NCI-H82 (cell line): ENCODE measurements around the gene MAPK7.
"Not testable (repeated sequence)": the region's sequence is repeated elsewhere in the genome, so short reads cannot be mapped to it uniquely, and the experiment has no call there.

ENCODE experiments used
- DNase-seq: peaks from one replicate; lab custom pipeline; 2025; lab: John Stamatoyannopoulos, UW

Gene MAPK7

DNA sequence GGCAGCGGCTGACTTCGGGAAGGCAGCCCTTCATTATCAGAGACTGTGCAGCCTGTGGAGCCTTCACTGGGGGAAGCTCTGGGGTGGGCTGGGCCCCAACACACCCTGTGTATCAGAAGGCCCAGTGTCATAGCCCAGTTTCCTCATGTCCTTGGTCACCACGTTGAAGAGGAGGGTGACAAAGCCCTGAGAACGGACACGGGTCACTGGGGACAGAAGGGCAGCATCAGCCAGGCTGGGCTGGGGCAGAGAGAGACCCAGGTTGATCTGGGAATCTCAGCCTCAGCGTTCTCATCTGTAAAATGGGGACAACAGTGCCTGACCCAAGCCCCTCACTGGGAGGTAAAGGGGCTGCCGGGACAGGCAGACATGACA lies 35.1 kb upstream of the MAPK7 start:
- no peak for DNase-seq

DNA sequence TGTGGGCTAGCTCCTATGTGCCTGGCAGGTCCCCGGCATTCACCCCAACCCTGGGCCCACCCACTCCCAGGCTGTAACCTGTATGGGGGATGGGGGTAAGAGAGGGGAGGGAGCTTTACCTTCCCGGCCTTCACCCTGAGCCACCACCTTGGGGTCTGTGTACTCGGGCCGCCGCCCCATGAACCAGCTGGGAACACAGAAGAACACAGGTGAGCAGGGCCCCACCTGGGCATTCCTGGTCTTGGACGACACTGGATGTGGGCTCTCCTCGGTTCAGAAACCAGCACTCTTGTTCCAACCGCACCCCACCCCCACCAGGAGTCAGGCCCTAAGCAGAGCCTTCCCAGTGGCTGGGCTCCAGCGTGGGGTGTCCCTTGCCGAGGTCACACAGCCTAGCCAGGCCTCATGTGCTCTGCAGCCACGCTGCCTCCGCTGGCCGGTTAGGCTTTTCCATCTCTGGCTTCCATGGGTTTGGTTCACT lies 34.6 kb upstream of the MAPK7 start:
- no peak for DNase-seq

DNA sequence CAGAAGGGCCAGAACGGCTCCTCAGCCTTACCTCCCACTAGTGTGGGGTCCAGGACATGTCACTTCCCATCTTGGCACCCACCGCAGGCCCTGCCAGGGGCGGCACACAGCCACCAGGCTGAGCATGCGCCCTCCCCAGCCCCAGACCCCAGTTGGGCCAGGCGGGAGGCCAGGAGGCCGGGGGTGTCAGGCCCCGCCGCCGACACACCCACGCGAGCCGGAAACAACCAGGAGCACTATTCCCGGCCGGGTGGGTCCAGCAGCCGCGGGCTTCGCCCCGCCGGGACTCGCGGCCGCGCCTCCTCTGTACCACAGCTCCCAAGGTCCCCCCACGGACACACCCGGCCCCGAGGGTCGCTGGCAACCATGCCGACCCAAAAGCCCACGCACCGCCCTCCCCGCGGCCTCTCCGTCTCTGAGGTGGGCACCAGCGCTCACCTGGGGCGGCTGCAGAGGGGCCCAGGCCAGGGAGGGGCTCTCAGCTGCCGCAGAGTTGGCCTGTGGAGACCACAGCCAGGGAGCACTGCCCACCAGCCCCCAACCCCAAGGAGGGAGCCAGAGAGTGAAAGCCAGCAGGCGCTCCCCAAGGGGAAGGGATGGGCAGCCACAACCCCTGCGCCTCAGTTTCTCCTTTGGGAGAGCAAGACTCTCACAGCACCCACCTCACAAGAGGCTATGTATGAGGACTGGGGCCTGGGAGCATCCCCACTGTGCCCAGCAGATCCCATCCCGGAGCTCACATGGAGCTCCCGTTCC lies 33.8 kb upstream of the MAPK7 start:
- DNase-seq = no peak

DNA sequence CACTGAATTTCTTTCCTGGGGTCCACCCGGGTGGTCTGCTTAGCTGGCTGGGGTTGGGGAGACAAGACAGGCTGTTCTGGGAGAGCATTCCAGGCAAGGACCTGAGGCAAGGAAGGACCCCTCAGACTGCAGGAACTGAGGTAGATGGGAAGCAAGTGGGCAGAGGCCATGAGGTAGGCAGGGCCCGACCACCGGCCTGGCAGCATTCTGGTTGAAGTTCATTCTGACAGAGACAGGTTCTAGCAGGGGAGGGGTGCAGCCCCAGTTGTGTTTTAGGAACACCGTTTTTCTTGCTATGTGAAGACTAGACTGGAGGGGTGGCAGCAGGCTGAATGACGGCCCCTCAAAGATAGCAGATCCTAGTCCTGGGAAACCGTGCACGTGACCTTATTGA lies 33.2 kb upstream of the MAPK7 start:
- DNase-seq = no peak

DNA sequence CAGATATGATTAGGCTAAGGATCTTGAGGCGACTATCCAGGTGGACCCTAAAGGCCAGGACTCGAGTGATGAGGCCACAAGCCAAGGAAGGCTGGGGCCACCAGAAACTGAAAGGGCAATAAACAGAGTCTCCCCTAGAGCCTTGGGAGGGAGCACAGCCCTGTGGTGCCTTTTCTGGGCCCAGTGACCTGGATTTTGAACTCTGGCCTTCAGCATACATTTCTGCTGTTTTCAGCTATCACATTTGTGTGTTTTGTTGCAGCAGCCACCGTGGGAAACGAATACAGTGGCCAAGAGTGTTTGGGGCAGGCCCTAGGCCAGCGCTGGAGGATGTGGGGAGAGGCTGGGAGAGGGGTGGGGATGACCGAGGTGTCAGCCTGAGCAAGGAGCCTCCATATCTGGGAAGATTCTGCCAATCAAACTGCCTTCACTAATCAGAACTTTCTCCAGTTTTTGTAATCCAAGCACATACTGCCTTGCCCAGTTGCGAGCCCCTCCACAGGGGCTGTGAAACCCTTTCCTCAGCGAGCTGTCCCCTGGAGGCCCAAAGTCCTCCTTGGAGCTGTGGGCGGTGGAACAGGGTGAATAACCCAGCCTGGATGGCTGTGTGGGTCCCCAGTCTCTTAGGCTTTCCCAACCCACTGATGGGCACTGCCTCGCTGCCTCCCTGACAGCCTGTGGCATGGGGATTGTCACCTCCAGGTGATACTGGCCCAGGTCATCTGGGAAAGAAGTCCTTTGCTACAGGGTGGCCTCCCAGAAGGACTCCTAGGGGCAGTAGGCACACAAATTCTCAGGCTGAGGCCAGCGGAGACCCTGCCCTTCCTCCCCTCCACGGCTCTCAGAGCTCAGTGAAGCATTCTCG lies 32.6 kb upstream of the MAPK7 start:
- no peak for DNase-seq

DNA sequence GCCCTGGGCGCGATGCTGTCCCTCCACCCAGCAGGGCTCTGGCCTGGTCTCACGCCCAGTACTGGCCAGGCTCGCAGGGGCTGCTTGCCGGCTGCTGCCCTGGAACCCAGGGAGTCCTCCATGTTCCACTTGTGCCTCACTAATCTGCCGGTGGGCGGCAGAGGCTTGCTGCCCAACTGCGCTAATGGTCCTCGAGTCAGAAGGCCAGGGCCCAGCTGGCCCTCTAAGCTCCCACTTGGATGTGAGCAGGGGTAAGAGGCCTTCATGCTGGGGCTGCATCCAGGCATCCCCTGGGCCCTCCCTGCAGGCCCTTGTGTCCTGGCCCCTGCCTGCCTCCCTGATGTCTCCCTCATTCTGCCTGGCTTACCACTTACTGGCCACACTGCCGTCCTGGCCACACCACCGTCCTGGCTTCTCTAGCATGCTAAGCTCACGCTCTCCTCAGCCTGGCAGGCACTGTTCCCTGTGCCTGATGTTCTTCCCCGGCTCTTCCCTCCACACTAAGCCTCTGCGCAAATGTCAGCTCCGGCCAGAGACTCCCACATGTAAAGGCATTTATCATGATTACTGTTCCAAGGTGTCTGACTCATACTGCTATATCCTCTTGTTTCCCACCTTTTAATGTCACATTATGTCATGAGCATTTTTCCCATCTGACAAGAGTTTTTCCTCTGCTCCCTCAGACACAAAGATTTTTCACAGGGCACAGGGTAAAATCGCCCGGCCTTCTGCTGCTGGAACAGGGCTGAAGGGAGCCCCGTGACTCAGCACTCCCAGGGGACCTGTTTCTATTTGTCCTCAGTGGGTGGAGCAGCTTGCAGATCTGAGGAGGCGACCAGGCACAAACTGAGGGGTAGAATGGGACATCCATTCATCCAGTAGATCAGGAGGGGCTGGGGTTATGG lies 31.7 kb upstream of the MAPK7 start:
- peak; percentile 94 for DNase-seq

DNA sequence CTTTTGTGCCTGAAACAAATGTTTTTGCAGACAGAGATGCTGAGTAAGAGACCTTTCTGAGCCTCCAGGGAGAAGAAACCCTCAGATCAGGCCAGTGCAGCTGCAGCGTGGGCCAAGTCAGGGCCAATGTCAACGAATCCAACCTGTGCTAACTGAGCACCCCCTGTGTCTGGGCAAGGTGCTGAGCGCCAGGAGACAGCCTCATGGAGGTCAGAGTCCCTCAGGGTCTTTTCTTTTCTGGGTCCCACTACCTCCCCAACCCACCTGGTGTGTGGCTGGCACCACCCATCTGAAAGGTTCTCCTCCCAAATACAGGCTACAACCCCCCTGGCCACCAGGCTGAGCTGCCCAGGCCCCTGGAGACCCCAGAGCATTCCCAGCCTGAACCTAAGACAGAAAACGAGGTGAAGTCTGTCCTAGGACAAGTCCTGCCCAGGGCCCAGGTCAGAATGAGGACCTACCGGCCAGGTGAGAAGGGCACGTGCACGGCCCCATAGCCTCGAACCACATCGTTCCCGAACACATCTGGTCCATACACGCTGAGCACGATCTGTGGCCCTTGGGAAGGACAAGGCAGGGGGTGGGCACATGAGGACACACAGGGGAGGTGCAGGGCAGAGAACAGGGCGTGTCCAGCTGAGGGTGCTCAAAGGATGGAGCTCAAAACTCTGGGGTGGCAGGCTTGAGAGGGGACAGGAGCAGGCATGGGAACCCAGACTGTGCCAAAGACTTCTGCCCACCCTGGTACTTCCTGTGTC lies 30.8 kb upstream of the MAPK7 start:
- DNase-seq = no peak

DNA sequence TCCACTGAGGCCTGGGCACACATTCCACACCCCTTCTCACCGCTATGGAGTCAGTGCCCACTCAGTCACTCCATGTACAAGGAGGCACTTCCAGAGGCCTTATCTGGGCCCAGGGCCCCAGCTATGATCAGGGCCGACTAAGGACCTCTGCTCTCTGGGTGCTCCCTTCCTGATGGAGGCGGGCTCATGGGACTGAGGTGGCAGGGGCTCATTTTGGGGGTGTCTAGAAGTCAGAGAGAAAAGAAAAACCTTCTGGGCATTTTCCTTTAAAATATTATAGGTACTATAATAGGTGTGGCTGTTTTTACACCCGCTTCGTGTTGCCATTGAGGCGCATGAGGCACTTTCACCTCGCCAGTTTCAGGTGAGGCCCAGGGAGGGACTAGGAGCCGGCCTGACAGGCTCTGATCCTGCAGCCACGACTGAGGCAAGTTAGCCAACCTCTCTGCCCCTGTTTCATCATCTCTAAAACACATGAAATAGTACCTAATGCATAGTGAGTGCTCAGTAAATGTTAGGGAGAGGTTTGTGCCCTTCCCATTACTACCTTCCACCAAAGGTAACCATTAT lies 30.1 kb upstream of the MAPK7 start:
- DNase-seq = no peak

DNA sequence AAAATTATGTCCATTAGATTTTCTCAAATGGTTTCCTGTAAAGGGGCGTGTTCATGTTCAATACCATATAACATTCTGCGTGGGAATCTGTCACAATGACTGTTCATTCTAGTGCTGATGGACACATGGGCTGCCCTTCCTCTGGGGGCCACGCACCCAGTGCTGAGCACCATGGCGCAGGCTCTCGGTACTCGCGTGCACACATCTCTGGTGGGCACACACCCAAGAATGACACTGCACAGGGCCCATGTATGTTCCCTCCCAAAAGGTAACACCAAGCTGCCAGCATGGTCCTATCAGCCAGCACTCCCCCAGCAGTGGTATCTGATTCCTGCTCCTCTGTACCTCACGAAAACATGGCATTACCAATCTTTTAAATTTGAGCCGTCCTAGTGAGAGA lies 29.5 kb upstream of the MAPK7 start:
- no peak for DNase-seq

DNA sequence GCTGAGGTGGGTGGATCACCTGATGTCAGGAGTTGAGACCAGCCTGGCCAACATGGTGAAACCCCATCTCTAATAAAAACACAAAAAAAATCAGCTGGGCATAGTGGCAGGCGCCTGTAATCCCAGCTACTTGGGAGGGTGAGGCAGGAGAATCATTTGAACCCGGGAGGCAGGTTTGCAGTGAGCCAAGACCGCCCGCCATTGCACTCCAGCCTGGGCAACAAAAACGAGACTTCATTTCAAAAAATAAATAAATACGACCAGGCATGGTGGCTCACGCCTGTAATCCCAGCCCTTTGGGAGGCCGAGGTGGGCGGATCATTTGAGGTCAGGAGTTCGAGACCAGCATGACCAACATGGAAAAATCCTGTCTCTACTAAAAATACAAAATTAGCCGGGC lies 24.9 kb upstream of the MAPK7 start:
- not testable (repeated sequence) for DNase-seq

DNA sequence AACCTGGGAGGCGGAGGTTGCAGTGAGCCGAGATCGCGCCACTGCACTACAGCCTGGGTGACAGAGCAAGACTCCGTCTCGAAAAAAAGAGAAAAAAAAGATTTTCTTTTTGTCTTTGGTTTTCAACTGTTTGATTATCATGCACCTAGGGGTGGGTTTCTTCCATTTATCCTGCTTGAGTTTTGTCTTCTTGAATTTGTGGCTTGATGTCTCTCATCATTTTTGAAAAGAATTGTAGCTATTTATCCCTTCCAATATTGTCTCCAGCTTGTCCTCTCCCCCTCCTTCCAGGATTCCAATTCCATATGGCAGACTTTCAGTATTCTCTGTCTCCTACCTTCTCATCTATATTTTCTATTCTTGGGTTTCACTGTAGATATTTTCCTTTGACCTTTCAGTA lies 23.6 kb upstream of the MAPK7 start:
- no peak for DNase-seq

DNA sequence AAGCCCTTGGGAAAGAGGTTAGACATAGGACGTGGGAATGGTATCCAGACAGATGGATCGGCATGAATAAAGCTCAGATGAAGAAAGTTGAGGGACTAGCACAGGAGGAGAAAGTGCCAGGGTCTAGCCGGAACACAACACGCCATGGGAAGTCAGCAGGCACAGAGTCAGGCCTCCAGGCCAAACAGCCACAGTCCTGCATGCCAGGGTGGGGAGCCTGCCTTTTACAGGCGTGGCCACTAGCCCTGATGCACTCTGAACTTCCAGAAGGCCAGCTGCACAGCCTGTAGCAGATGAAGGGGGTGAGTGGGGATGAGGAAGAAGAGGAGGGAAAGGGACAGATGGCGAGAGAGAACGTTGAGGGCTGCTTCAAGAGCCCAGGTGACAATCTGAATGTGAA lies 20.9 kb upstream of the MAPK7 start:
- DNase-seq = no peak

DNA sequence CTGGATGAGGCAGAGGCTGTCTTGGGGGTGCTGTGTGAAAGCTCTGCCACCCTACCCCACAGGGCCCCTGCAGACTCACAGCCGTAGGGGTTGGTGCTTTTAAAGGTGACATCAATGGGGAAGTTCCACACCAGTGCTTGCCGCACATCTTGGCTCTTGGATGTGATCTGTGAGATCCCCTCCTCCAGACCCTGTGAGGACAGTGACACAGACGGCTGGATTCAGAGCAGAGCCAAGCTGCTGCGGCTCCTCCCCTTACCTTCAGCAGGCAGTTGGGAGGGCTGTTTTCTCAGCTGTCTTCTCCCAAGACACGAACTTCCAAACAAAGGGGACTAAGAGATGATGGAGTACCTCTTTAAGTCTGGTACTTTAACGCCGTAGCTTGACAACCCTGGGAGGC lies 20.5 kb upstream of the MAPK7 start:
- DNase-seq = no peak

DNA sequence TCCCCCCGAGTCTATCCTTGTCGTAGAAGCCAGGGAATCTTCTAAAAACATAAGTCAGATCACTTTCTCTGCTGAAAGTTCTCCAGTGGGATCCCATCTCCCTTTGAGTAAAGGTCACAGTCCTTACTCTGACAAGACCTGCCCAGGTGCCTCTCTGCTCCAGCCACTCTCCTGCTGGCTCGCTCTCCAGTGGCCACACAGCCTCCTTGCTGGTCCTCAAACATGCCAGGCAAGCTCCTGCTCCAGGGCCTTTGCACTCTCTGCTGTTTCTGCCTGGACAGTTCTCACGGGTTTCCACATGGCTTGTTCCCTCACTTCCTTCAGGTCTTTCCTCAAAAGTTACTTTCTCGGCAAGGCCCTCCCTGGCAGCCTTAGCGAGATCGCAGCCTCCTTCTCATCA lies 19.1 kb upstream of the MAPK7 start:
- DNase-seq = no peak

DNA sequence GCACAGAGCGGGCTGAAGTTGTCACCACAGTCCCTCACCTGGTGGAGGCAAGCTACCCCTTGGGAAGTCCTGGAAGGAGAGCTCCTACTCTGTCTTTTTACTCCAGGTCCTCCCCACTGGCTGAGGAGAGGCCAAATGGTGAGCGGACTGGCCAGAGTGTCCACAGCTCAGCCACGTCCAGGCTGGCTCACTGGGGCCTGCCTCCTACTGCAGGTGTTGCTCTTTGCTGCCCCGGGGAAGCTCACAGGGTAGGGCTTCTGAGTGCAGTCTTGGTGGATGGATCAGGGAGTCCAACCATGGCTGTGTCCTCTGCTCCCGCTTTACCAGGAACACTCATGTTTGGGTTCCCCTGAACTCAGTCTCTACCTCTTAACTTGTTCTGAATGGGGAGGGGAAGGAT lies 18.4 kb upstream of the MAPK7 start:
- no peak for DNase-seq

DNA sequence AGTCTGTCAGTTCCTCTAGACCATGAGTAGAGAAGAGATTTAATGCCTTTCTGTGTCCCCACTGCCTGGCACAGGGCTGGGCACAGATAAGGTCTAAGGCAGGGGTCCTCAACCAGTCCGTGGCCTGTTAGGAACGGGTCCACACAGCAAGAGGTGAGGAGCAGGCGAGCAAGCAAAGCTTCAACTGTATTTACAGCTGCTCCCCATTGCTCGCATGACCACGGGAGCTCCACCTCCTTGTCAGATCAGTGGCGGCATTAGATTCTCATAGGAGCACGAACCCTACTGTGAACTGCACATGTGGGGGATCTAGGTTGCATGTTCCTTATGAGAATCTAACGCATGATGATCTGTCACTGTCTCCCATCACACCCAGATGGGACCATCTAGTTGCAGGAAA lies 17.5 kb upstream of the MAPK7 start:
- DNase-seq = no peak

DNA sequence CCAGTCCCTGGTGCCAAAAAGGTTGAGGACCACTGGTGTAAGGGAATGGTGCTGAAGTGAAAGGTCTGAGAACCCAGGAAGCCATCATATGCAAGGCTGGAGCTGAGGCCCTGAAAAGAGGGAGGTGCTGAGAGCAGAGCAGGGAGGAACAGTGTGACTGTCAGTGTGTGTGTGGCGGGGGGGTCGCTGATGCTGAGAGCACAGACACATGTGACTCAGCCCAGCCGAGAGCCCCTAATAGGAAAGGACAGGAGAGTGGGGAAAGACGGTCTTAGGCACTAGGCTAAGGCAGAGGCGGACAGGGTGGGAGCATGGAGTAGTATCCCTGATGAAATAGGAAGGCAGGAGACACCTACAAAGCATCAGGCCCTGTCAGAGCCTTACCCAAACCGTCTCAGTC lies 17.0 kb upstream of the MAPK7 start:
- peak; percentile 41 for DNase-seq

DNA sequence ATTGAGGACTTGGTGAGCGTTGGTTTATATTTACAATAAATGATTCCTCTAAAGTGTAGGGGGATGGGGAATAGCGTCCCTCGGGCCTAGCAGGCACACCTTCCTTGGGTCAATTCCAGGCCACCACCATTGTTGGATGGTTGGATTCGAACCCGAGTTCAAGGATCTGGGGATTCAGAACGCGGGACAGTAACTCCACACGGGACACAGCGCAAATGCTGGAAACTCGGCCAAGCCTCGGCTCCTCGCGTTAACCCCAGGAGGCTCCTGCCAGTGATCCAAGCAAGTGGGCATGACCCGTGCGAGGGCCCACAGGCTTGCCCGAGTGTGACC lies 16.4 kb upstream of the MAPK7 start:
- no peak for DNase-seq

DNA sequence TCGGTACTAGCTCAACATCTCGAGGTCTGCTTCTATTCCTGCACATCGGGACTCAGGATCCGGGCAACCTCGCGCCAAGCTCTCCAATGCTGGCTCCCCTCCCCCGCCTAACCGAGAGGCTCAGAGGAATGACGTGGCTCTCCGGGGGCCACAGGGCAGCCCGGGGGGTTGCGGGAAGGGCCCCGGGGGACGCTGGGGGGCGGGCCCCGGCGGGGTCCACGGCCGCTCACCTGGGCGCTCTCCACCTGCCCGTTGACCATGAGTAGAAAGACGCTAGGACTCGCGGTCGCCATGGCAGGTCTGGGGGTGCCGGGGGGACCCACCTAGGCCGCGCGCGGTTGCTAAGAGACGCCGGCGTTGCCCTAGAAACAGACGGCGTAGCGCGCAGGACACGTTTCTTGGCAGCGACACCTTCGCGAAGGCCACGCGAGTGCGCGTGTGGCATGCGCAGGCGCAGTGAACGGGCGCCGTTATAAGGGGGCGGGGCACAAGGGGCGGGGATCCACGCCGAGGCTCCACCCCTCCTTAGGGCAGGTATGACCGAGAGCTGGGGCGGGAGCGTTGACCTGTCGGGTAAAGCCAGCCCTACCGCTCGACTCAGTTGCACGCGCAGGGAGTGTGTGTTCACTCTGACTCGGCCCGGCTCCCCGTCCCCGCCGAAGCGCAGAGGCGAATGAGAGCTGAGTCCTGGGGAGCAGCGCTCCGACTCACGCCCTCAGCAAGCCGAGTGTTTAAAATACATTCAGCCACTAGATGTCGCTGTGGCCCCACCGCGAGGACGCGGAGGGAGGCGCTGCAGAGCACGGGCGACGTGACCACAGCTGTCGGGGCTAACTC lies 15.8 kb upstream of the MAPK7 start, which contains the start of gene B9D1:
Gene B9D1 (minus strand): TSS at position 447 of the 837 bp plus-strand sequence. CDS start 154 bp downstream, at position 293.
- peak; percentile 95 for DNase-seq

DNA sequence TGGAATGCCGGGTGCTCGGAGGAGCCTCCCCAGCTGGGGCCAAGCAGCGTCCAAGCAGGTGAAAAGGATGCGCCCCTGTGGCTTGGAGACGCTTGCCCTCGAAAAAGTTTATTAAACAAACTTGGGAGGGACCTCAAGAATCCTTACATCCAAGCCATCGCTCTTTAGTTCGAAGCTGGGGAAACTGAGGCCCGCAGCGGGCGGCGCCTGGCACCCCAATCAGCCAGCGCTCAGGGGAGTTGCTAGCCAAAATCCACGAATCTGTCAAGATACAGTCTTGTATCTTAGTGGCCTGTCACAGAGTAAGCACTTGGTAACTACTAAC lies 15.2 kb upstream of the MAPK7 start:
- DNase-seq = no peak
